Natural killer cell (primary cell): ENCODE data around the gene SERPIND1. TPM values are rescaled to one million over a fixed set of nuclear protein-coding genes. Genes with fewer than 3 reads are reported as not detected.
"Not testable (repeated sequence)": the region's sequence is repeated elsewhere in the genome, so short reads cannot be mapped to it uniquely, and the experiment has no call there.

Source experiments
- ATAC-seq, 3 donors: fragments of 150-1000 bp in 2 of 3; fragments of 200-7000 bp in 1 of 3; cut with Tn5 transposase; 1 replicate in 1 of 3; 2 replicates in 2 of 3; pipeline ENCODE4 v1.10.0; 2021; ENCODE audit warnings: mild to moderate bottlenecking in 2 of 3, moderate library complexity in 2 of 3
- DNase-seq, 2 donors: peaks; one replicate each; pipeline versions ENCODE4 v3.0.0 to v3.0.0-alpha.2; 2013 to 2021; ENCODE audit warnings: mixed read lengths in 1 of 2
- H3K27ac ChIP-seq: one replicate; pipeline ENCODE4 v1.5.1; 2013; ENCODE audit warnings: mild to moderate bottlenecking, low read length
- H3K27me3 ChIP-seq: one replicate; pipeline ENCODE4 v1.6.1; 2013; ENCODE audit warnings: low read length; ENCODE audit not compliant: control insufficient read depth, insufficient read depth
- H3K36me3 ChIP-seq: one replicate; pipeline ENCODE4 v1.6.1; 2013; ENCODE audit warnings: low read length; ENCODE audit not compliant: control insufficient read depth, insufficient read depth
- H3K4me1 ChIP-seq: one replicate; pipeline ENCODE4 v1.6.1; 2013; ENCODE audit warnings: low read length; ENCODE audit not compliant: control insufficient read depth, insufficient read depth
- H3K4me3 ChIP-seq: one replicate; pipeline ENCODE4 v1.5.1; 2013; ENCODE audit warnings: low read length
- H3K9me3 ChIP-seq: one replicate; pipeline ENCODE4 v1.6.1; 2013; ENCODE audit warnings: low read length; ENCODE audit not compliant: control insufficient read depth, insufficient read depth
- H3K27ac Mint-ChIP-seq, 2 donors: one replicate each; pipeline ENCODE4 v1.8.0; 2022; ENCODE audit warnings: mild to moderate bottlenecking in 2 of 2, mixed read lengths in 2 of 2, moderate library complexity in 1 of 2
- H3K27me3 Mint-ChIP-seq, 2 donors: one replicate each; pipeline ENCODE4 v1.8.0; 2022; ENCODE audit warnings: low read depth in 2 of 2, mixed read lengths in 2 of 2
- H3K36me3 Mint-ChIP-seq: one replicate; pipeline ENCODE4 v1.8.0; 2022; ENCODE audit warnings: mixed read lengths
- H3K4me1 Mint-ChIP-seq, 2 donors: one replicate each; pipeline ENCODE4 v1.8.0; 2022; ENCODE audit warnings: mixed read lengths in 2 of 2
- H3K4me3 Mint-ChIP-seq: one replicate; pipeline ENCODE4 v1.8.0; 2022; ENCODE audit warnings: mild to moderate bottlenecking, moderate library complexity, mixed read lengths
- H3K9me3 Mint-ChIP-seq, 2 donors: one replicate each; pipeline ENCODE4 v1.8.0; 2022; ENCODE audit warnings: mixed read lengths in 2 of 2
- WGBS: methylation state at CpG from one replicate; pipeline ENCODE4 v1.1.7; 2013; ENCODE audit warnings: missing lambda C conversion rate; ENCODE audit not compliant: insufficient coverage; 5-methylcytosine and 5-hydroxymethylcytosine counted together
- intact Hi-C: fragments of 100-400 bp; cut with micrococcal nuclease; formaldehyde crosslinking; loops from one replicate; pipeline ENCODE4 v1.14.2; 2022
- total RNA-seq, 4 donors: library from RNA; stranded (reverse); fragments of 120-200 nt in 1 of 4; gene quantifications; one replicate each; pipeline versions ENCODE4 v1.2.3 to v1.2.4, GENCODE V29; 2013 to 2022
- TF ChIP-seq, protein P1 (sequence below): fragments of 200-600 bp; IDR thresholded peaks from one replicate; pipeline ENCODE4 v1.8.0; 2022; ENCODE audit warnings: antibody characterized with exemption

Gene SERPIND1
- total RNA-seq, 3 donors from 2014 or later (not counting 1 experiment from before 2014, with no cell fraction given): 0.43 TPM; not detected in 2

- Histone ChIP-seq H3K4me3 (no peak overlapping the region), H3K27ac (no peak overlapping the region), H3K36me3 (peaks cover 46% of the 10 kb centered on the region), H3K9me3 (no peaks in the 10 kb centered on the region), H3K4me1 (no peaks in the 10 kb centered on the region), H3K27me3 (no peaks in the 10 kb centered on the region)
- 99% methylated on average over 3 of the region's 5 CpGs for WGBS
- TF ChIP-seq, protein P1, sequence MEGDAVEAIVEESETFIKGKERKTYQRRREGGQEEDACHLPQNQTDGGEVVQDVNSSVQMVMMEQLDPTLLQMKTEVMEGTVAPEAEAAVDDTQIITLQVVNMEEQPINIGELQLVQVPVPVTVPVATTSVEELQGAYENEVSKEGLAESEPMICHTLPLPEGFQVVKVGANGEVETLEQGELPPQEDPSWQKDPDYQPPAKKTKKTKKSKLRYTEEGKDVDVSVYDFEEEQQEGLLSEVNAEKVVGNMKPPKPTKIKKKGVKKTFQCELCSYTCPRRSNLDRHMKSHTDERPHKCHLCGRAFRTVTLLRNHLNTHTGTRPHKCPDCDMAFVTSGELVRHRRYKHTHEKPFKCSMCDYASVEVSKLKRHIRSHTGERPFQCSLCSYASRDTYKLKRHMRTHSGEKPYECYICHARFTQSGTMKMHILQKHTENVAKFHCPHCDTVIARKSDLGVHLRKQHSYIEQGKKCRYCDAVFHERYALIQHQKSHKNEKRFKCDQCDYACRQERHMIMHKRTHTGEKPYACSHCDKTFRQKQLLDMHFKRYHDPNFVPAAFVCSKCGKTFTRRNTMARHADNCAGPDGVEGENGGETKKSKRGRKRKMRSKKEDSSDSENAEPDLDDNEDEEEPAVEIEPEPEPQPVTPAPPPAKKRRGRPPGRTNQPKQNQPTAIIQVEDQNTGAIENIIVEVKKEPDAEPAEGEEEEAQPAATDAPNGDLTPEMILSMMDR: no peak
- Mint-ChIP-seq H3K27me3 (no peaks in the 10 kb centered on the region), H3K4me3 (no peak overlapping the region), H3K9me3 (no peaks in the 10 kb centered on the region), H3K36me3 (no peaks in the 10 kb centered on the region), H3K4me1 (no peaks in the 10 kb centered on the region), H3K27ac (no peak overlapping the region)
- intact Hi-C loops: no loop called here
- ATAC-seq (no peak), DNase-seq (no peak)
Observed at GRCh38 chr22:20822240-20822639, 48.3 kb downstream of the SERPIND1 start.

DNA sequence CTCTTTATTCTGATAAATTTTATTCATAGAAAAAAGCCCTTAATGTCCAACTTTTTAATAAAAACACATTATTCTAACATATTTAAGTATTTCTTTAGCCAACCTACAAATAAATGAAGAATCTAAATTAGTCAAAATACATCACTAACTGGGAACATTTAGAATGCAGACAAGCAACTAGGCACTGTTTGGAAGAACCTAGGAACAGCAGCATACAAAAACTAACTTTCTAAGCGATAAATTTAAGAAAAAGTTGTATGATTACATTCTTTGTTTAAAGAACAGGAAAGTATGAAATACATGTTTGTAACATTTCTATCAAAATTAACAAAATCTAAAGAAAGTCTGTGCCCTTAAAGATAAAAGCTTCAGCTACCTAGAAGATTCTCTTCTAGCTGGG lies 49.4 kb downstream of the SERPIND1 start:
- H3K4me1 Mint-ChIP-seq: no peaks in the 10 kb centered on the region
- Histone ChIP-seq H3K9me3 (no peaks in the 10 kb centered on the region), H3K4me1 (no peaks in the 10 kb centered on the region), H3K36me3 (peaks cover 43% of the 10 kb centered on the region), H3K4me3 (no peak overlapping the region), H3K27ac (no peak overlapping the region), H3K27me3 (no peaks in the 10 kb centered on the region)
- ATAC-seq (no peak), DNase-seq (no peak)
- H3K4me3 Mint-ChIP-seq: no peak overlapping the region
- no CpG with 5 or more reads among the region's 1 CpG for WGBS
- TF ChIP-seq, protein P1: no peak
- no peaks in the 10 kb centered on the region for H3K36me3 Mint-ChIP-seq
- no peaks in the 10 kb centered on the region for H3K27me3 Mint-ChIP-seq
- intact Hi-C loops: no loop called here
- H3K27ac Mint-ChIP-seq: no peak overlapping the region
- H3K9me3 Mint-ChIP-seq: no peaks in the 10 kb centered on the region

GRCh38 chr22:20825216-20825615 lies 51.3 kb downstream of the SERPIND1 start:
- H3K27me3 Mint-ChIP-seq, H3K9me3 ChIP-seq, H3K27me3 ChIP-seq, H3K27ac Mint-ChIP-seq, ATAC-seq, H3K36me3 Mint-ChIP-seq, H3K9me3 Mint-ChIP-seq, H3K4me3 Mint-ChIP-seq, H3K4me1 Mint-ChIP-seq, H3K27ac ChIP-seq, intact Hi-C loops, H3K4me3 ChIP-seq, DNase-seq, H3K4me1 ChIP-seq: not testable (repeated sequence)
- WGBS: 97% methylated on average over 4 of the region's 4 CpGs
- H3K36me3 ChIP-seq: peaks cover 38% of the 10 kb centered on the region

DNA sequence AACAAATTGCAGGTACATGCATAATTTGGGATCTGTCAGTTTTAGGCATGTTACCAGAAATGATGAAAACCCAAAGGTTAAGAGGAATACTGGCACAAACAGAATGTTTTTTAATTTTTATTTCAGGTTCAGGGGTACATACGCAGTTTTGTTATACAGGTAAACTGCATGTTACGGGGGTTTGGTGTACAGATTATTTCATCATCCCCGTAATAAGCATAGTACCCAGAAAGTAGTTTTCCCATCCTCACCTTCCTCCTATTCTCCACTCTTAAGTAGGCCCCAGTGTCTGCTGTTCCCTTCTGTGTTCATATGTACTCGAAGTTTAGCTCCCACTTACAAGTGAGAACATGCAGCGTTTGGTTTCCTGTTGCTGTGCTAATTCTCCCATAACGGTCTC lies 51.7 kb downstream of the SERPIND1 start:
- no peaks in the 10 kb centered on the region for H3K9me3 ChIP-seq
- no peaks in the 10 kb centered on the region for H3K9me3 Mint-ChIP-seq
- H3K4me3 Mint-ChIP-seq: no peak overlapping the region
- TF ChIP-seq, protein P1: no peak
- H3K4me1 Mint-ChIP-seq: no peaks in the 10 kb centered on the region
- no peak overlapping the region for H3K27ac Mint-ChIP-seq
- H3K36me3 ChIP-seq: peaks cover 41% of the 10 kb centered on the region
- peaks cover 10% of the 10 kb centered on the region for H3K36me3 Mint-ChIP-seq
- no peak for ATAC-seq
- DNase-seq: no peak
- H3K27me3 ChIP-seq: no peaks in the 10 kb centered on the region
- intact Hi-C loops: no loop called here
- 95% methylated on average over 6 of the region's 6 CpGs for WGBS
- no peak overlapping the region for H3K4me3 ChIP-seq
- no peaks in the 10 kb centered on the region for H3K4me1 ChIP-seq
- H3K27ac ChIP-seq: no peak overlapping the region
- H3K27me3 Mint-ChIP-seq: no peaks in the 10 kb centered on the region

GRCh38 chr22:20826373-20827152 lies 52.6 kb downstream of the SERPIND1 start:
- H3K9me3 ChIP-seq, DNase-seq, H3K36me3 Mint-ChIP-seq, H3K4me3 Mint-ChIP-seq, H3K9me3 Mint-ChIP-seq, H3K4me1 ChIP-seq, H3K27me3 ChIP-seq, H3K4me3 ChIP-seq, ATAC-seq, H3K27ac Mint-ChIP-seq, H3K27me3 Mint-ChIP-seq, H3K4me1 Mint-ChIP-seq, intact Hi-C loops, H3K27ac ChIP-seq: not testable (repeated sequence)
- WGBS: 100% methylated on average over 1 of the region's 5 CpGs
- H3K36me3 ChIP-seq: peaks cover 44% of the 10 kb centered on the region
